Measurements from ENCODE around the gene ASAH2B.

- TF ChIP-seq CTCF (IDR thresholded peaks at IDR 0.05; ENCODE audit: low read length): no peak
- TF ChIP-seq EZH2 (IDR thresholded peaks at IDR 0.05; ENCODE audit: borderline replicate concordance, low read length): no peak
Measured at GRCh38 chr10:50739618-50740292, at the start of gene ASAH2B.

All from OCI-LY1 (cell line).